ENCODE data around the gene GABRP.

DNA sequence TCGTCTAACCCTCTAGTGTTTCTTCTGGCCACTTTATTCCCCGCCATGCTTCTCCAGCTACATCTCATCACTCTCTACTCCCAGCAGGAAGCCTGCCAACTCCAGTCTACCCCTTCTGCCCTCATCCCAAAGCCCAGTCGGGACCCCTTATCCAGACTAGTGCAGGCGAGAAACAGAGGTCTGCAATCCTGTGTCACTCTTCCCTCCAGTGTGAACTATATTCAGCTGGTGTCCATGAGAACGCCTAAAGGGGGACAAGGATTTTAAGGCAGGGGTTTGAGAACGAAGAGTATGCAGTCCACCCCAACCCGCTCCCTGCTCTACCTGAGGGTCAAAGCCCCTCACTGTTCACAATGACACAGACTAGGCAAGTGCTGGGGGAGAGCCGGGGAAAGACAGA is 41.7 kb upstream of the GABRP start:
- TF ChIP-seq, protein P1, sequence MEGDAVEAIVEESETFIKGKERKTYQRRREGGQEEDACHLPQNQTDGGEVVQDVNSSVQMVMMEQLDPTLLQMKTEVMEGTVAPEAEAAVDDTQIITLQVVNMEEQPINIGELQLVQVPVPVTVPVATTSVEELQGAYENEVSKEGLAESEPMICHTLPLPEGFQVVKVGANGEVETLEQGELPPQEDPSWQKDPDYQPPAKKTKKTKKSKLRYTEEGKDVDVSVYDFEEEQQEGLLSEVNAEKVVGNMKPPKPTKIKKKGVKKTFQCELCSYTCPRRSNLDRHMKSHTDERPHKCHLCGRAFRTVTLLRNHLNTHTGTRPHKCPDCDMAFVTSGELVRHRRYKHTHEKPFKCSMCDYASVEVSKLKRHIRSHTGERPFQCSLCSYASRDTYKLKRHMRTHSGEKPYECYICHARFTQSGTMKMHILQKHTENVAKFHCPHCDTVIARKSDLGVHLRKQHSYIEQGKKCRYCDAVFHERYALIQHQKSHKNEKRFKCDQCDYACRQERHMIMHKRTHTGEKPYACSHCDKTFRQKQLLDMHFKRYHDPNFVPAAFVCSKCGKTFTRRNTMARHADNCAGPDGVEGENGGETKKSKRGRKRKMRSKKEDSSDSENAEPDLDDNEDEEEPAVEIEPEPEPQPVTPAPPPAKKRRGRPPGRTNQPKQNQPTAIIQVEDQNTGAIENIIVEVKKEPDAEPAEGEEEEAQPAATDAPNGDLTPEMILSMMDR (IDR thresholded peaks at IDR 0.05) = no peak
- TF ChIP-seq FOXM1 (IDR thresholded peaks at IDR 0.05; ENCODE audit: low read depth) (no peak), POLR2AphosphoS5 (IDR thresholded peaks at IDR 0.05; ENCODE audit: low read depth, low read length) (no peak), SIN3A (IDR thresholded peaks at IDR 0.05; ENCODE audit: borderline replicate concordance, low read depth, low read length) (no peak)
- TF ChIP-seq, protein P2, sequence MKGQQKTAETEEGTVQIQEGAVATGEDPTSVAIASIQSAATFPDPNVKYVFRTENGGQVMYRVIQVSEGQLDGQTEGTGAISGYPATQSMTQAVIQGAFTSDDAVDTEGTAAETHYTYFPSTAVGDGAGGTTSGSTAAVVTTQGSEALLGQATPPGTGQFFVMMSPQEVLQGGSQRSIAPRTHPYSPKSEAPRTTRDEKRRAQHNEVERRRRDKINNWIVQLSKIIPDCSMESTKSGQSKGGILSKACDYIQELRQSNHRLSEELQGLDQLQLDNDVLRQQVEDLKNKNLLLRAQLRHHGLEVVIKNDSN (IDR thresholded peaks at IDR 0.05; ENCODE audit: borderline replicate concordance, low read depth) = no peak

Data from SK-N-SH (cell line).